SK-N-SH (cell line): ENCODE data around the gene FAAP20. TPM values are rescaled to one million over a fixed set of nuclear protein-coding genes. Genes with fewer than 3 reads are reported as not detected.

Source experiments
- CTCF ChIA-PET: fragments of 300-600, 350-600 bp; formaldehyde crosslinking; extraction: SDS; loops from one replicate; lab custom pipeline; 2021; lab: Yijun Ruan, JAX
- POLR2A ChIA-PET: fragments of 350-600 bp; sonication (Branson Sonifier 250); formaldehyde crosslinking; extraction: SDS; loops from one replicate; lab custom pipeline; 2020; ENCODE audit warnings: antibody characterized with exemption, inconsistent platforms; lab: Yijun Ruan, JAX
- DNase-seq: peaks from one replicate; pipeline ENCODE4 v3.0.0; 2012
- H2AFZ ChIP-seq: fragments of 200-600 bp; sonication (generic); 2 replicates; pipeline ENCODE4 v1.8.1; 2016; ENCODE audit warnings: antibody characterized with exemption, mild to moderate bottlenecking, low read depth
- H3F3A ChIP-seq: fragments of 200-600 bp; sonication (generic); replicated peaks from 2 replicates; pipeline ENCODE3; 2016; ENCODE audit warnings: antibody characterized with exemption, mild to moderate bottlenecking; ENCODE audit not compliant: insufficient read depth
- H3K27ac ChIP-seq, 2 experiments: fragments of 200-500 bp in 1 of 2; fragments of 200-600 bp in 1 of 2; sonication (Bioruptor generic) in 1 of 2; sonication (generic), shearing (Covaris generic) in 1 of 2; 2 replicates each; pipeline versions ENCODE4 v1.5.1 to v1.6.1; 2014 to 2016; ENCODE audit warnings: low read depth in 2 of 2, inconsistent platforms in 1 of 2, low read length in 1 of 2, mild to moderate bottlenecking in 1 of 2, mixed read lengths in 1 of 2
- H3K27me3 ChIP-seq: fragments of 200-600 bp; sonication (generic), shearing (Covaris generic); 2 replicates; pipeline ENCODE4 v1.6.1; 2016; ENCODE audit warnings: mixed run types; ENCODE audit not compliant: insufficient read depth
- H3K36me3 ChIP-seq, 2 experiments: fragments of 200-500 bp in 1 of 2; fragments of 200-600 bp in 1 of 2; sonication (Bioruptor generic) in 1 of 2; sonication (generic) in 1 of 2; replicated peaks in 1 of 2; 2 replicates each; pipeline versions ENCODE3 to v1.5.1; 2014 to 2016; ENCODE audit warnings: low read length in 1 of 2, mild to moderate bottlenecking in 1 of 2; ENCODE audit not compliant: insufficient read depth in 2 of 2, control insufficient read depth in 1 of 2
- H3K4me1 ChIP-seq, 2 experiments: fragments of 200-500 bp in 1 of 2; fragments of 200-600 bp in 1 of 2; sonication (Bioruptor generic) in 1 of 2; sonication (generic), shearing (Covaris generic) in 1 of 2; 2 replicates each; pipeline versions ENCODE4 v1.5.1 to v1.6.1; 2014 to 2016; ENCODE audit warnings: low read depth in 1 of 2, low read length in 1 of 2, mixed run types in 1 of 2; ENCODE audit not compliant: insufficient read depth in 2 of 2, control insufficient read depth in 1 of 2
- H3K4me2 ChIP-seq: fragments of 200-600 bp; sonication (generic), shearing (Covaris generic); 2 replicates; pipeline ENCODE4 v1.6.1; 2017; ENCODE audit warnings: mixed run types
- H3K4me3 ChIP-seq, 2 experiments: fragments of 200-500 bp in 1 of 2; fragments of 200-600 bp in 1 of 2; sonication (Bioruptor generic) in 1 of 2; sonication (generic), shearing (Covaris generic) in 1 of 2; 2 replicates each; pipeline versions ENCODE4 v1.5.1 to v1.8.1; 2014 to 2016; ENCODE audit warnings: low read depth in 2 of 2, inconsistent platforms in 1 of 2, low read length in 1 of 2, mild to moderate bottlenecking in 1 of 2, mixed read lengths in 1 of 2, moderate library complexity in 1 of 2
- H3K79me2 ChIP-seq: fragments of 200-600 bp; sonication (generic); 2 replicates; pipeline ENCODE4 v1.8.1; 2017; ENCODE audit warnings: mild to moderate bottlenecking; ENCODE audit not compliant: insufficient read depth
- H3K9ac ChIP-seq: fragments of 200-600 bp; sonication (generic); 2 replicates; pipeline ENCODE4 v1.6.1; 2017; ENCODE audit warnings: mixed run types
- H3K9me2 ChIP-seq: fragments of 200-600 bp; sonication (generic); 2 replicates; pipeline ENCODE4 v1.6.1; 2017; ENCODE audit warnings: mixed run types
- H3K9me3 ChIP-seq: fragments of 200-600 bp; sonication (generic); 2 replicates; pipeline ENCODE4 v1.6.1; 2017; ENCODE audit warnings: mixed run types, mild to moderate bottlenecking, moderate library complexity
- H4K20me1 ChIP-seq: fragments of 200-600 bp; sonication (generic); 2 replicates; pipeline ENCODE4 v1.6.1; 2017; ENCODE audit warnings: mild to moderate bottlenecking, mixed run types; ENCODE audit not compliant: insufficient read depth
- CHD2 ChIP-seq: fragments of 150-350 bp; IDR thresholded peaks from 2 replicates; pipeline ENCODE4 v1.6.1; 2018; ENCODE audit warnings: low read length; ENCODE audit not compliant: partially characterized antibody
- ELF1 ChIP-seq: IDR thresholded peaks from 2 replicates; pipeline ENCODE4 v1.4.0; 2012
- EP300 ChIP-seq, 2 experiments: IDR thresholded peaks; 2 replicates each; pipeline versions ENCODE4 v1.4.0 to v1.6.1; 2012; ENCODE audit warnings: borderline replicate concordance in 1 of 2, low read depth in 1 of 2, low read length in 1 of 2
- EZH2phosphoT487 ChIP-seq: fragments of 200-600 bp; sonication (generic); IDR thresholded peaks from 2 replicates; pipeline ENCODE4 v1.6.1; 2017; ENCODE audit warnings: low read depth, mixed run types, mild to moderate bottlenecking, antibody characterized with exemption, moderate library complexity, borderline replicate concordance
- FOXJ3 ChIP-seq: sonication (generic); formaldehyde crosslinking; IDR thresholded peaks from 2 replicates; pipeline ENCODE4 v1.5.1; 2020; ENCODE audit warnings: mild to moderate bottlenecking, missing genetic modification reagents
- GABPA ChIP-seq: IDR thresholded peaks from 2 replicates; pipeline ENCODE4 v1.4.0; 2012; ENCODE audit warnings: low read depth, mild to moderate bottlenecking
- GATA2 ChIP-seq: sonication (generic); formaldehyde crosslinking; IDR thresholded peaks from 2 replicates; pipeline ENCODE4 v1.5.0; 2020; ENCODE audit warnings: mild to moderate bottlenecking, missing genetic modification reagents
- IRF3 ChIP-seq: fragments of 150-350 bp; IDR thresholded peaks from 2 replicates; pipeline ENCODE4 v1.6.1; 2016; ENCODE audit warnings: mild to moderate bottlenecking, low read depth, low read length
- JUND ChIP-seq: IDR thresholded peaks from 2 replicates; pipeline ENCODE4 v1.4.0; 2012
- MAX ChIP-seq: IDR thresholded peaks from 2 replicates; pipeline ENCODE4 v1.4.0; 2012; ENCODE audit warnings: low read depth
- MXI1 ChIP-seq: IDR thresholded peaks from 2 replicates; pipeline ENCODE4 v1.6.1; 2012; ENCODE audit warnings: mild to moderate bottlenecking, low read depth, low read length, improper control_type of control experiment
- NFIC ChIP-seq: IDR thresholded peaks from 2 replicates; pipeline ENCODE4 v1.4.0; 2012; ENCODE audit warnings: borderline replicate concordance
- NRF1 ChIP-seq: IDR thresholded peaks from 2 replicates; pipeline ENCODE4 v1.6.1; 2012; ENCODE audit warnings: low read depth, mild to moderate bottlenecking, low read length
- POLR2AphosphoS5 ChIP-seq: IDR thresholded peaks from 2 replicates; pipeline ENCODE4 v1.6.1; 2012; ENCODE audit warnings: low read depth, low read length
- RCOR1 ChIP-seq: fragments of 150-350 bp; IDR thresholded peaks from 2 replicates; pipeline ENCODE4 v1.6.1; 2017; ENCODE audit warnings: antibody characterized with exemption, low read length
- REST ChIP-seq: IDR thresholded peaks from 2 replicates; pipeline ENCODE4 v1.6.1; 2012; ENCODE audit warnings: mild to moderate bottlenecking, low read depth, low read length, moderate library complexity
- SIN3A ChIP-seq: IDR thresholded peaks from 2 replicates; pipeline ENCODE4 v1.6.1; 2012; ENCODE audit warnings: low read depth, mild to moderate bottlenecking, low read length, moderate library complexity, borderline replicate concordance
- SMC3 ChIP-seq: IDR thresholded peaks from 2 replicates; pipeline ENCODE4 v1.6.1; 2012; ENCODE audit warnings: low read depth, low read length, improper control_type of control experiment
- TAF1 ChIP-seq: IDR thresholded peaks from 2 replicates; pipeline ENCODE4 v1.6.1; 2012; ENCODE audit warnings: low read depth, mild to moderate bottlenecking, low read length, moderate library complexity, borderline replicate concordance
- TCF12 ChIP-seq: IDR thresholded peaks from 2 replicates; pipeline ENCODE4 v1.4.0; 2012
- TEAD4 ChIP-seq: IDR thresholded peaks from 2 replicates; pipeline ENCODE4 v1.4.0; 2012; ENCODE audit warnings: mild to moderate bottlenecking, borderline replicate concordance; ENCODE audit not compliant: insufficient read depth
- USF2 ChIP-seq: fragments of 150-350 bp; IDR thresholded peaks from 2 replicates; pipeline ENCODE4 v1.6.1; 2017; ENCODE audit warnings: antibody characterized with exemption, low read length, low read depth, borderline replicate concordance
- YY1 ChIP-seq: IDR thresholded peaks from 2 replicates; pipeline ENCODE4 v1.4.0; 2012; ENCODE audit warnings: low read depth, mild to moderate bottlenecking
- WGBS: methylation state at CpG from one replicate; pipeline ENCODE4 v1.1.6; 2017; ENCODE audit warnings: low lambda C conversion rate; 5-methylcytosine and 5-hydroxymethylcytosine counted together
- polyA plus RNA-seq, 3 experiments: library from polyadenylated mRNA; depleted of rRNA; stranded (reverse); fragments of >200 nt; gene quantifications; 2 replicates each; pipeline ENCODE4 v1.2.3, GENCODE V29; 2012

The FAAP20 gene
- polyA plus RNA-seq, 1 of the 3 experiments (the other 2 are of a cell fraction) = 58.3 TPM

GRCh38 chr1:2168535-2168934, 26.0 kb downstream of the FAAP20 start:
- Histone ChIP-seq H3K4me2 (no peak overlapping the region), H3K27me3 (no peaks in the 10 kb centered on the region), H3F3A (no peaks in the 10 kb centered on the region), H3K9me3 (no peaks in the 10 kb centered on the region), H3K79me2 (no peaks in the 10 kb centered on the region), H3K9ac (no peak overlapping the region), H3K9me2 (no peaks in the 10 kb centered on the region), H4K20me1 (no peaks in the 10 kb centered on the region), H2AFZ (no peak overlapping the region), H3K4me3 (no peak overlapping the region), H3K36me3 (peaks cover 0 to 3% of the 10 kb centered on the region in 2 experiments), H3K4me1 (no peaks in the 10 kb centered on the region; a peak in 1 of 4 replicates), H3K27ac (no peak overlapping the region)
- DNase-seq = no peak
- ChIA-PET CTCF (interaction anchor here (1.3 kb wide), 1 partner anchor 29 kb away, joined by 7 read pairs; no protein-coding TSS in a partner anchor), POLR2A (no interaction called here)
- 93% methylated on average over 12 of the region's 12 CpGs for WGBS
- TF ChIP-seq NFIC (no peak), MAX (no peak), CHD2 (no peak), GATA2 (CRISPR knock-in tag) (no peak), TAF1 (no peak), TEAD4 (no peak), RCOR1 (no peak), FOXJ3 (CRISPR knock-in tag) (no peak), MXI1 (no peak), GABPA (no peak)

GRCh38 chr1:2168090-2168489, 26.5 kb downstream of the FAAP20 start:
- 87% methylated on average over 10 of the region's 13 CpGs for WGBS
- H3K9me2 ChIP-seq = no peaks in the 10 kb centered on the region
- no peaks in the 10 kb centered on the region for H4K20me1 ChIP-seq
- no peaks in the 10 kb centered on the region for H3K9me3 ChIP-seq
- CTCF ChIA-PET = interaction anchor here (1.3 to 1.4 kb wide), 2 partner anchors 28 to 59 kb away, joined by 3 to 7 read pairs; no protein-coding TSS in a partner anchor
- H3K4me2 ChIP-seq = no peak overlapping the region
- peaks cover 0 to 3% of the 10 kb centered on the region in 2 experiments for H3K36me3 ChIP-seq
- H3K9ac ChIP-seq = no peak overlapping the region
- no peak for DNase-seq
- no peak overlapping the region for H3K4me3 ChIP-seq
- H3K79me2 ChIP-seq = no peaks in the 10 kb centered on the region
- H2AFZ ChIP-seq = no peak overlapping the region
- H3F3A ChIP-seq = no peaks in the 10 kb centered on the region
- H3K4me1 ChIP-seq = no peaks in the 10 kb centered on the region; a peak in 1 of 4 replicates
- no peaks in the 10 kb centered on the region for H3K27me3 ChIP-seq
- H3K27ac ChIP-seq = no peak overlapping the region
- POLR2A ChIA-PET = no interaction called here
- TF ChIP-seq ELF1 (no peak), EZH2phosphoT487 (no peak), SIN3A (no peak), NRF1 (no peak), RCOR1 (no peak), YY1 (no peak), POLR2AphosphoS5 (no peak), SMC3 (no peak), TCF12 (no peak), TAF1 (no peak), EP300 (IDR thresholded peaks at IDR 0.05; ENCODE audit: borderline replicate concordance in 1 of 2, low read depth in 1 of 2, low read length in 1 of 2) (no peak), JUND (no peak), REST (no peak), IRF3 (no peak), USF2 (no peak), CHD2 (no peak)
